NT2/D1 (cell line): ENCODE data around the gene CALCB.
"Not testable (repeated sequence)": the region's sequence is repeated elsewhere in the genome, so short reads cannot be mapped to it uniquely, and the experiment has no call there.

Experiments
- DNase-seq: peaks from one replicate; pipeline ENCODE4 v3.0.0-alpha.2; 2011; ENCODE audit warnings: low read depth, low spot score
- H3K27me3 ChIP-seq: 2 replicates; pipeline ENCODE4 v1.6.0; 2011; ENCODE audit warnings: mild to moderate bottlenecking; ENCODE audit not compliant: insufficient read length, insufficient read depth
- H3K36me3 ChIP-seq: 2 replicates; pipeline ENCODE4 v1.6.1; 2011; ENCODE audit warnings: mild to moderate bottlenecking, low read length, mixed read lengths; ENCODE audit not compliant: insufficient read depth, insufficient read length
- H3K4me1 ChIP-seq: 2 replicates; pipeline ENCODE4 v1.5.1; 2011; ENCODE audit not compliant: insufficient read depth, insufficient read length
- H3K4me3 ChIP-seq: 2 replicates; pipeline ENCODE4 v1.5.1; 2011; ENCODE audit warnings: low read depth; ENCODE audit not compliant: insufficient read length
- H3K9ac ChIP-seq: 2 replicates; pipeline ENCODE4 v1.6.0; 2011; ENCODE audit warnings: low read depth; ENCODE audit not compliant: insufficient read length
- H3K9me3 ChIP-seq: 2 replicates; pipeline ENCODE4 v1.5.1; 2011; ENCODE audit warnings: mild to moderate bottlenecking, low read length; ENCODE audit not compliant: insufficient read depth
- SUZ12 ChIP-seq: IDR thresholded peaks from 2 replicates; pipeline ENCODE4 v1.6.1; 2011; ENCODE audit not compliant: insufficient read length, insufficient read depth; ENCODE audit errors: extremely low read depth
- YY1 ChIP-seq: IDR thresholded peaks from 2 replicates; pipeline ENCODE4 v1.6.1; 2011; ENCODE audit not compliant: insufficient read length, insufficient read depth
- ZNF274 ChIP-seq: IDR thresholded peaks from 2 replicates; pipeline ENCODE4 v1.6.1; 2011; ENCODE audit warnings: mild to moderate bottlenecking, low read depth, low read length

CALCB gene

GRCh38 chr11:15059132-15059915 lies 14.1 kb upstream of the CALCB start:
- no peaks in the 10 kb centered on the region for H3K36me3 ChIP-seq
- no peak for DNase-seq
- H3K9me3 ChIP-seq, result no peaks in the 10 kb centered on the region; the same call in 1 of the 2 replicates
- no peaks in the 10 kb centered on the region for H3K4me1 ChIP-seq
- no peak overlapping the region for H3K4me3 ChIP-seq
- no peak for TF ChIP-seq ZNF274
- no peak for TF ChIP-seq YY1
- no peak overlapping the region for H3K9ac ChIP-seq
- H3K27me3 ChIP-seq, result no peaks in the 10 kb centered on the region

- no peak for TF ChIP-seq YY1
- TF ChIP-seq ZNF274, result no peak
- no peak for TF ChIP-seq SUZ12
- no peaks in the 10 kb centered on the region for H3K36me3 ChIP-seq
- H3K4me1 ChIP-seq, result no peaks in the 10 kb centered on the region
- no peaks in the 10 kb centered on the region for H3K27me3 ChIP-seq
- H3K9ac ChIP-seq, result no peak overlapping the region
- H3K4me3 ChIP-seq, result no peak overlapping the region
- H3K9me3 ChIP-seq, result no peaks in the 10 kb centered on the region; the same call in 1 of the 2 replicates
- DNase-seq, result no peak
Measured at GRCh38 chr11:15062599-15062998, 10.8 kb upstream of the CALCB start.

- H3K4me3 ChIP-seq, H3K9me3 ChIP-seq, H3K36me3 ChIP-seq, H3K4me1 ChIP-seq, DNase-seq, H3K9ac ChIP-seq: not testable (repeated sequence)
- peaks cover 31% of the 10 kb centered on the region for H3K27me3 ChIP-seq
Measured at GRCh38 chr11:15069751-15070150, 3.6 kb upstream of the CALCB start.

GRCh38 chr11:15071556-15072255 lies 1.7 kb upstream of the CALCB start:
- Histone ChIP-seq H3K27me3 (peaks cover 31% of the 10 kb centered on the region), H3K36me3 (no peaks in the 10 kb centered on the region), H3K4me3 (no peak overlapping the region), H3K4me1 (no peaks in the 10 kb centered on the region), H3K9me3 (no peaks in the 10 kb centered on the region; the same call in 1 of the 2 replicates), H3K9ac (no peak overlapping the region)
- no peak for DNase-seq
- TF ChIP-seq ZNF274, result no peak
- no peak for TF ChIP-seq YY1
- no peak for TF ChIP-seq SUZ12

- H3K36me3 ChIP-seq, result no peaks in the 10 kb centered on the region
- no peaks in the 10 kb centered on the region for H3K4me1 ChIP-seq
- H3K9ac ChIP-seq, result no peak overlapping the region
- TF ChIP-seq SUZ12, result no peak
- TF ChIP-seq ZNF274, result no peak
- no peak for TF ChIP-seq YY1
- H3K27me3 ChIP-seq, result peaks cover 31% of the 10 kb centered on the region
- DNase-seq, result no peak
- no peaks in the 10 kb centered on the region; the same call in 1 of the 2 replicates for H3K9me3 ChIP-seq
- no peak overlapping the region for H3K4me3 ChIP-seq
Measured at GRCh38 chr11:15072551-15073143, 746 bp upstream of the CALCB start.

GRCh38 chr11:15074206-15075161 lies 1.1 kb downstream of the CALCB start:
- peak; percentile 64 for DNase-seq
- H3K4me3 ChIP-seq, result peak overlapping the region; percentile 54

GRCh38 chr11:15075162-15075526 lies 1.8 kb downstream of the CALCB start:
- Histone ChIP-seq H3K9me3 (no peaks in the 10 kb centered on the region; the same call in 1 of the 2 replicates), H3K4me3 (no peak overlapping the region), H3K36me3 (no peaks in the 10 kb centered on the region), H3K4me1 (no peaks in the 10 kb centered on the region), H3K27me3 (peaks cover 31% of the 10 kb centered on the region), H3K9ac (no peak overlapping the region)
- no peak for TF ChIP-seq ZNF274
- no peak for TF ChIP-seq YY1
- no peak for TF ChIP-seq SUZ12
- no peak for DNase-seq

More at GRCh38 chr11:15074206-15075161, 1.1 kb downstream of the CALCB start:
- Histone ChIP-seq H3K4me1 (no peaks in the 10 kb centered on the region), H3K27me3 (peaks cover 31% of the 10 kb centered on the region), H3K9me3 (no peaks in the 10 kb centered on the region; the same call in 1 of the 2 replicates), H3K9ac (peak overlapping the region; percentile 51), H3K36me3 (no peaks in the 10 kb centered on the region)
- TF ChIP-seq ZNF274 (no peak), YY1 (no peak), SUZ12 (no peak)
